Measurements from ENCODE around the gene TMEM187. TPM values are rescaled to one million over a fixed set of nuclear protein-coding genes. Genes with fewer than 3 reads are reported as not detected.

Gene TMEM187
- total RNA-seq, 1 donor: 6.9 TPM

- peak overlapping the region; percentile 94 for H3K4me2 ChIP-seq (ENCODE audit: insufficient read depth, low read length)
- no peaks in the 10 kb centered on the region for H3K27me3 ChIP-seq (ENCODE audit: insufficient read depth, low read length)
- peaks cover 3% of the 10 kb centered on the region for H3K36me3 ChIP-seq (ENCODE audit: insufficient read depth, low read length)
- peak overlapping the region; percentile 99 for H3K27ac ChIP-seq (ENCODE audit: low read depth, low read length)
- H4K20me1 ChIP-seq (ENCODE audit: insufficient read depth, low read length): peaks cover 41% of the 10 kb centered on the region
- no peaks in the 10 kb centered on the region for H3K9me3 ChIP-seq (ENCODE audit: low read depth, low read length)
- DNase-seq (ENCODE audit: insufficient read length, low spot score, missing footprints): peak; percentile 99
- peak overlapping the region; percentile 98 for H2AFZ ChIP-seq (ENCODE audit: low read length)
- H3K4me1 ChIP-seq (ENCODE audit: insufficient read depth, low read length): peaks cover 44% of the 10 kb centered on the region
- H3K4me3 ChIP-seq (ENCODE audit: insufficient read depth, low read length): peak overlapping the region; percentile 99
- TF ChIP-seq CTCF (IDR thresholded peaks at IDR 0.05; ENCODE audit: extremely low read depth, low read depth, low read length): no peak
- H3K79me2 ChIP-seq (ENCODE audit: insufficient read depth, low read length): peaks cover 60% of the 10 kb centered on the region
These were observed 1.5 kb upstream of the TMEM187 start for GRCh38 chrX:153971124-153971449.

- peaks cover 56% of the 10 kb centered on the region for H3K79me2 ChIP-seq (ENCODE audit: insufficient read depth, low read length)
- peak within 1 kb of the TSS; percentile 98 for H2AFZ ChIP-seq (ENCODE audit: low read length)
- H3K4me3 ChIP-seq (ENCODE audit: insufficient read depth, low read length): peak within 1 kb of the TSS; percentile 99
- H3K36me3 ChIP-seq (ENCODE audit: insufficient read depth, low read length): peaks cover 3% of the 10 kb centered on the region
- no peak for TF ChIP-seq CTCF (IDR thresholded peaks at IDR 0.05; ENCODE audit: extremely low read depth, low read depth, low read length)
- peak within 1 kb of the TSS; percentile 99 for H3K27ac ChIP-seq (ENCODE audit: low read depth, low read length)
- H3K27me3 ChIP-seq (ENCODE audit: insufficient read depth, low read length): no peaks in the 10 kb centered on the region
- peak; percentile 98 for DNase-seq (ENCODE audit: insufficient read length, low spot score, missing footprints)
- H3K4me2 ChIP-seq (ENCODE audit: insufficient read depth, low read length): peak within 1 kb of the TSS; percentile 94
- H3K9me3 ChIP-seq (ENCODE audit: low read depth, low read length): no peaks in the 10 kb centered on the region
- H3K4me1 ChIP-seq (ENCODE audit: insufficient read depth, low read length): peaks cover 38% of the 10 kb centered on the region
- H4K20me1 ChIP-seq (ENCODE audit: insufficient read depth, low read length): peaks cover 34% of the 10 kb centered on the region
These were observed 845 bp upstream of the TMEM187 start, which contains the start of gene HCFC1 for GRCh38 chrX:153971450-153972367. TSS of gene HCFC1 (minus strand) at chrX:153971818. CDS start at chrX:153970840, 978 bp downstream.

GRCh38 chrX:153973127-153974002 lies 811 bp downstream of the TMEM187 start:
- Histone ChIP-seq H3K27ac (ENCODE audit: low read depth, low read length) (peak overlapping the region; percentile 99), H3K4me1 (ENCODE audit: insufficient read depth, low read length) (peaks cover 23% of the 10 kb centered on the region), H3K4me3 (ENCODE audit: insufficient read depth, low read length) (peak overlapping the region; percentile 99), H3K9me3 (ENCODE audit: low read depth, low read length) (no peaks in the 10 kb centered on the region), H3K36me3 (ENCODE audit: insufficient read depth, low read length) (peaks cover 2% of the 10 kb centered on the region), H3K4me2 (ENCODE audit: insufficient read depth, low read length) (peak overlapping the region; percentile 85), H2AFZ (ENCODE audit: low read length) (peak overlapping the region; percentile 81), H3K27me3 (ENCODE audit: insufficient read depth, low read length) (no peaks in the 10 kb centered on the region), H4K20me1 (ENCODE audit: insufficient read depth, low read length) (peaks cover 18% of the 10 kb centered on the region), H3K79me2 (ENCODE audit: insufficient read depth, low read length) (peaks cover 40% of the 10 kb centered on the region)
- no peak for TF ChIP-seq CTCF (IDR thresholded peaks at IDR 0.05; ENCODE audit: extremely low read depth, low read depth, low read length)
- peak; percentile 72 for DNase-seq (ENCODE audit: insufficient read length, low spot score, missing footprints)

Data from osteoblast (primary cell).